K562 (cell line): ENCODE data around the gene CARS2.

Source experiments
- ATF3 ChIP-seq, 2 experiments: fragments of 450-650 bp in 1 of 2; sonication (generic) in 1 of 2; formaldehyde crosslinking in 1 of 2; IDR thresholded peaks in 1 of 2; conservative IDR thresholded peaks in 1 of 2; 2 replicates each; pipeline versions ENCODE4 v1.6.1 to v1.8.1; 2016 to 2023; ENCODE audit warnings: mild to moderate bottlenecking in 2 of 2, moderate library complexity in 2 of 2, inconsistent platforms in 1 of 2, missing genetic modification reagents in 1 of 2
- CHD4 ChIP-seq: fragments of 200-600 bp; sonication (generic); IDR thresholded peaks from 3 replicates; pipeline ENCODE4 v1.6.1; 2012; ENCODE audit warnings: low read depth, mild to moderate bottlenecking, mixed read lengths, low read length, inconsistent platforms; ENCODE audit not compliant: insufficient read depth, insufficient replicate concordance, poor library complexity, severe bottlenecking
- CTCF ChIP-seq, 3 experiments: IDR thresholded peaks in 2 of 3; conservative IDR thresholded peaks in 1 of 3; 2 replicates each; pipeline ENCODE4 v1.5.1; 2011 to 2012; ENCODE audit warnings: low read length in 3 of 3, mild to moderate bottlenecking in 3 of 3, control low read depth in 2 of 3, improper control_type of control experiment in 1 of 3, inconsistent platforms in 1 of 3, low read depth in 1 of 3, mixed read lengths in 1 of 3, moderate library complexity in 1 of 3; ENCODE audit not compliant: insufficient read depth in 2 of 3
- HMGXB4 ChIP-seq: sonication (generic); formaldehyde crosslinking; IDR thresholded peaks from 2 replicates; pipeline ENCODE4 v1.8.1; 2023; ENCODE audit warnings: mild to moderate bottlenecking, missing genetic modification reagents
- KDM2B ChIP-seq: fragments of 250-450 bp; sonication (Bioruptor Pico); IDR thresholded peaks from 2 replicates; pipeline ENCODE4 v1.8.0; 2021; ENCODE audit warnings: mild to moderate bottlenecking, moderate library complexity
- POLR2A ChIP-seq: fragments of 450-650 bp; conservative IDR thresholded peaks from 2 replicates; pipeline ENCODE4 v1.6.1; 2016
- POLR2AphosphoS5 ChIP-seq: IDR thresholded peaks from 2 replicates; pipeline ENCODE4 v1.6.1; 2011; ENCODE audit warnings: mild to moderate bottlenecking, low read depth, low read length, moderate library complexity; ENCODE audit not compliant: control insufficient read depth, insufficient read depth
- ZBTB17 ChIP-seq: fragments of 450-650 bp; formaldehyde crosslinking; IDR thresholded peaks from 2 replicates; pipeline ENCODE4 v1.4.0; 2020; ENCODE audit warnings: mild to moderate bottlenecking
- ZC3H8 ChIP-seq: fragments of 450-650 bp; IDR thresholded peaks from 2 replicates; pipeline ENCODE4 v1.6.1; 2017

GRCh38 chr13:110696776-110697175 is 9.1 kb downstream of the CARS2 start:
- TF ChIP-seq POLR2A (no peak), HMGXB4 (CRISPR knock-in tag) (no peak), KDM2B (no peak), ZBTB17 (CRISPR knock-in tag) (no peak), POLR2AphosphoS5 (no peak), CTCF (IDR thresholded peaks at IDR 0.05 in 2 of 3, conservative IDR thresholded peaks at IDR 0.05 in 1 of 3; ENCODE audit: insufficient read depth in 2 of 3, low read depth in 1 of 3, low read length in 3 of 3) (no peak), ATF3 (IDR thresholded peaks at IDR 0.05) (no peak), ATF3 (CRISPR knock-in tag; conservative IDR thresholded peaks at IDR 0.05) (no peak), ZC3H8 (no peak), CHD4 (no peak)
